HCT116 (cell line): ENCODE data around the gene CDYL2. TPM values are rescaled to one million over a fixed set of nuclear protein-coding genes. Genes with fewer than 3 reads are reported as not detected.

Source experiments
- ATAC-seq: fragments of 200-7000 bp; cut with Tn5 transposase; 2 replicates; pipeline ENCODE4 v1.9.1; 2020; ENCODE audit warnings: mild to moderate bottlenecking, moderate library complexity
- BruUV-seq: library from RNA; stranded (reverse); fragments of 400-500 nt; replicated peaks from 2 replicates; lab custom pipeline; 2021; lab: Mats Ljungman, UMichigan
- CTCF ChIA-PET: fragments of 300-600 bp; sonication (Branson Sonifier 250); formaldehyde crosslinking; loops from one replicate; lab custom pipeline; 2021; ENCODE audit warnings: antibody characterized with exemption; lab: Charles Lee
- POLR2A ChIA-PET: fragments of 300-600, 350-600 bp; sonication (Branson Sonifier 250); formaldehyde crosslinking; loops from one replicate; lab custom pipeline; 2021; ENCODE audit warnings: antibody characterized with exemption; lab: Charles Lee
- RAD21 ChIA-PET, 2 experiments: fragments of 300-600 bp; sonication (Branson Sonifier 250); formaldehyde crosslinking; loops; one replicate each; lab custom pipeline; 2023; ENCODE audit warnings: low total read pairs in 2 of 2; ENCODE audit not compliant: uncharacterized antibody in 2 of 2, unreplicated experiment in 2 of 2, low non-redundant PET in 1 of 2; lab: Charles Lee
- DNase-seq: peaks from one replicate; pipeline ENCODE4 v3.0.0-alpha.2; 2010; ENCODE audit warnings: low read depth, low spot score
- H2AFZ ChIP-seq: fragments of 200-600 bp; shearing (Covaris generic), sonication (generic); 2 replicates; pipeline ENCODE4 v1.6.1; 2017; ENCODE audit warnings: low read depth, mixed run types, mixed read lengths, antibody characterized with exemption, low read length; ENCODE audit not compliant: poor library complexity, severe bottlenecking
- H3K27ac ChIP-seq: 2 replicates; pipeline ENCODE4 v1.5.1; 2012; ENCODE audit warnings: low read depth, low read length
- H3K27me3 ChIP-seq: fragments of 200-600 bp; sonication (generic); 2 replicates; pipeline ENCODE4 v1.6.1; 2016; ENCODE audit warnings: mixed run types, low read length, mixed read lengths; ENCODE audit not compliant: insufficient read depth
- H3K36me3 ChIP-seq, 2 experiments: fragments of 200-500 bp in 1 of 2; fragments of 200-600 bp in 1 of 2; sonication (Bioruptor generic) in 1 of 2; sonication (generic) in 1 of 2; 2 replicates each; pipeline versions ENCODE4 v1.5.1 to v1.6.1; 2014 to 2016; ENCODE audit warnings: low read length in 2 of 2, inconsistent platforms in 1 of 2, mixed read lengths in 1 of 2, mixed run types in 1 of 2; ENCODE audit not compliant: insufficient read depth in 2 of 2, control insufficient read depth in 1 of 2
- H3K4me1 ChIP-seq, 2 experiments: fragments of 200-600 bp in 1 of 2; sonication (generic) in 1 of 2; 2 replicates each; pipeline versions ENCODE4 v1.5.1 to v1.6.1; 2012 to 2017; ENCODE audit warnings: low read length in 2 of 2, inconsistent platforms in 1 of 2, mild to moderate bottlenecking in 1 of 2, mixed read lengths in 1 of 2, mixed run types in 1 of 2, moderate library complexity in 1 of 2; ENCODE audit not compliant: insufficient read depth in 2 of 2, control insufficient read depth in 1 of 2
- H3K4me2 ChIP-seq: fragments of 200-600 bp; sonication (generic); 2 replicates; pipeline ENCODE4 v1.6.1; 2017; ENCODE audit warnings: mixed run types, low read length, mixed read lengths
- H3K4me3 ChIP-seq, 2 experiments: fragments of 200-600 bp in 1 of 2; sonication (generic) in 1 of 2; replicated peaks in 1 of 2; 2 replicates each; pipeline ENCODE4 v1.5.1; 2011 to 2016; ENCODE audit warnings: low read length in 2 of 2, control low read depth in 1 of 2, low read depth in 1 of 2, mild to moderate bottlenecking in 1 of 2, mixed read lengths in 1 of 2, mixed run types in 1 of 2
- H3K79me2 ChIP-seq: fragments of 200-600 bp; sonication (generic); 2 replicates; pipeline ENCODE4 v1.6.1; 2017; ENCODE audit warnings: mild to moderate bottlenecking, mixed run types, low read length, moderate library complexity, mixed read lengths; ENCODE audit not compliant: insufficient read depth
- H3K9ac ChIP-seq: fragments of 200-600 bp; sonication (generic); 2 replicates; pipeline ENCODE4 v1.6.1; 2016; ENCODE audit warnings: low read length, mixed read lengths
- H3K9me2 ChIP-seq: fragments of 200-600 bp; sonication (generic), shearing (Covaris generic); 2 replicates; pipeline ENCODE4 v1.6.1; 2017; ENCODE audit warnings: mixed run types, mild to moderate bottlenecking, moderate library complexity; ENCODE audit not compliant: insufficient read depth
- H3K9me3 ChIP-seq, 2 experiments: fragments of 200-500 bp in 1 of 2; fragments of 200-600 bp in 1 of 2; sonication (Bioruptor generic) in 1 of 2; sonication (generic) in 1 of 2; 2 replicates each; pipeline ENCODE4 v1.6.1; 2014 to 2017; ENCODE audit warnings: low read length in 2 of 2, mixed read lengths in 2 of 2, inconsistent platforms in 1 of 2, low read depth in 1 of 2, mild to moderate bottlenecking in 1 of 2, mixed run types in 1 of 2, moderate library complexity in 1 of 2; ENCODE audit not compliant: control insufficient read depth in 1 of 2, insufficient read depth in 1 of 2
- H4K20me1 ChIP-seq: fragments of 200-600 bp; sonication (generic), shearing (Covaris generic); 2 replicates; pipeline ENCODE4 v1.6.1; 2017; ENCODE audit warnings: mixed run types, mild to moderate bottlenecking, moderate library complexity; ENCODE audit not compliant: insufficient read depth
- EGR1 ChIP-seq: IDR thresholded peaks from 2 replicates; pipeline ENCODE4 v1.6.1; 2012; ENCODE audit warnings: low read depth
- ELF1 ChIP-seq: IDR thresholded peaks from 2 replicates; pipeline ENCODE4 v1.6.1; 2012; ENCODE audit warnings: low read depth, borderline replicate concordance
- JUND ChIP-seq: IDR thresholded peaks from 2 replicates; pipeline ENCODE4 v1.6.1; 2012
- POLR2AphosphoS5 ChIP-seq: IDR thresholded peaks from 2 replicates; pipeline ENCODE4 v1.6.1; 2011; ENCODE audit warnings: mild to moderate bottlenecking, low read depth, low read length, moderate library complexity
- SIN3A ChIP-seq: IDR thresholded peaks from 2 replicates; pipeline ENCODE4 v1.6.1; 2012; ENCODE audit warnings: low read depth
- SP1 ChIP-seq: IDR thresholded peaks from 2 replicates; pipeline ENCODE4 v1.6.1; 2012; ENCODE audit warnings: low read depth
- intact Hi-C: fragments of 100-400 bp; cut with micrococcal nuclease; formaldehyde crosslinking; loops from 2 replicates; pipeline ENCODE4 v1.10.0; 2022
- total RNA-seq: library from RNA; stranded (reverse); gene quantifications from one replicate; pipeline ENCODE4 v1.2.1, GENCODE V29; 2021; ENCODE audit not compliant: unreplicated experiment
- TF ChIP-seq, protein P1 (sequence below): IDR thresholded peaks from 2 replicates; pipeline ENCODE4 v1.6.1; 2012; ENCODE audit warnings: low read depth
- TF ChIP-seq, protein P2 (sequence below): IDR thresholded peaks from 2 replicates; pipeline ENCODE4 v1.6.1; 2012

The CDYL2 gene
- total RNA-seq, 1 experiment from 2014 or later = 0.10 TPM

DNA sequence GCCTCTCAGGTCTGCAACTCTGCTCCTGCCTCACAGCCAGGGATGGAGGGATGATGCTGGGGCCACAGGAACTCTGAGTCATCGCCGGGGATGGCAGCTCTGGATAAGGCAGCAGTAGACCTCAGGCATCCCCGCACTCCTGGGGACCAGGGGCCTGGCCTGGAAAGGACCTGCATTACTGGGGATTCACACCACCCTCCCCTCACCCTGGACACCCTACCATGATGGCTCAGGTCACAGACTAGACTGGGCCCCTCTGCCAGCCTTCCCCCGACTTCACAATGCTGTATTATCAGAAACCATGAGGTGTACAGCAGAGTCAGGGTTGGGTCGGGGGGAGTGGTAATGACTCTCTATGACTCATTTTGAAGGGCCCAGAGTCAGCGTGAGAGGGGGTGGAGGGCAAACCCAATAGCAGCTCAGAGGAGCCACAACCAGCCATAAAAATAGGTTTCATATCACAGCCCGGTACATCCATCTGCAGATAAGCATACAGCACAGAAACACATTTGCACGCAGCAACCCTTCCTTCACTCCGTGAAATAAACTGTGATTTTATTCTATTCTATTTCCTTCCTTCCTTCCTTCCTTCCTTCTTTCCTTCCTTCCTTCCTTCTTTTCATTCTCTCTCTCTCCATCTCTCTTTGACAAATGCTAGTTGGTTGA is 234.8 kb downstream of the CDYL2 start:
- BruUV-seq = no TSS peak
- no peak overlapping the region for H3K9ac ChIP-seq
- no peaks in the 10 kb centered on the region for H3K4me1 ChIP-seq
- ChIA-PET RAD21 (no interaction called here), CTCF (no interaction called here), POLR2A (no interaction called here)
- no peaks in the 10 kb centered on the region for H4K20me1 ChIP-seq
- H3K79me2 ChIP-seq = no peaks in the 10 kb centered on the region
- peaks cover 3 to 8% of the 10 kb centered on the region in 2 experiments; a peak in 2 of 4 replicates for H3K9me3 ChIP-seq
- no peak overlapping the region for H3K4me2 ChIP-seq
- H3K27ac ChIP-seq = no peak overlapping the region
- TF ChIP-seq ELF1 = no peak
- TF ChIP-seq, protein P1, sequence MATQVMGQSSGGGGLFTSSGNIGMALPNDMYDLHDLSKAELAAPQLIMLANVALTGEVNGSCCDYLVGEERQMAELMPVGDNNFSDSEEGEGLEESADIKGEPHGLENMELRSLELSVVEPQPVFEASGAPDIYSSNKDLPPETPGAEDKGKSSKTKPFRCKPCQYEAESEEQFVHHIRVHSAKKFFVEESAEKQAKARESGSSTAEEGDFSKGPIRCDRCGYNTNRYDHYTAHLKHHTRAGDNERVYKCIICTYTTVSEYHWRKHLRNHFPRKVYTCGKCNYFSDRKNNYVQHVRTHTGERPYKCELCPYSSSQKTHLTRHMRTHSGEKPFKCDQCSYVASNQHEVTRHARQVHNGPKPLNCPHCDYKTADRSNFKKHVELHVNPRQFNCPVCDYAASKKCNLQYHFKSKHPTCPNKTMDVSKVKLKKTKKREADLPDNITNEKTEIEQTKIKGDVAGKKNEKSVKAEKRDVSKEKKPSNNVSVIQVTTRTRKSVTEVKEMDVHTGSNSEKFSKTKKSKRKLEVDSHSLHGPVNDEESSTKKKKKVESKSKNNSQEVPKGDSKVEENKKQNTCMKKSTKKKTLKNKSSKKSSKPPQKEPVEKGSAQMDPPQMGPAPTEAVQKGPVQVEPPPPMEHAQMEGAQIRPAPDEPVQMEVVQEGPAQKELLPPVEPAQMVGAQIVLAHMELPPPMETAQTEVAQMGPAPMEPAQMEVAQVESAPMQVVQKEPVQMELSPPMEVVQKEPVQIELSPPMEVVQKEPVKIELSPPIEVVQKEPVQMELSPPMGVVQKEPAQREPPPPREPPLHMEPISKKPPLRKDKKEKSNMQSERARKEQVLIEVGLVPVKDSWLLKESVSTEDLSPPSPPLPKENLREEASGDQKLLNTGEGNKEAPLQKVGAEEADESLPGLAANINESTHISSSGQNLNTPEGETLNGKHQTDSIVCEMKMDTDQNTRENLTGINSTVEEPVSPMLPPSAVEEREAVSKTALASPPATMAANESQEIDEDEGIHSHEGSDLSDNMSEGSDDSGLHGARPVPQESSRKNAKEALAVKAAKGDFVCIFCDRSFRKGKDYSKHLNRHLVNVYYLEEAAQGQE = no peak
- no peak for TF ChIP-seq POLR2AphosphoS5
- TF ChIP-seq JUND = no peak
- TF ChIP-seq, protein P2, sequence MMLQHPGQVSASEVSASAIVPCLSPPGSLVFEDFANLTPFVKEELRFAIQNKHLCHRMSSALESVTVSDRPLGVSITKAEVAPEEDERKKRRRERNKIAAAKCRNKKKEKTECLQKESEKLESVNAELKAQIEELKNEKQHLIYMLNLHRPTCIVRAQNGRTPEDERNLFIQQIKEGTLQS = no peak
- TF ChIP-seq EGR1 = no peak
- TF ChIP-seq SIN3A = no peak
- TF ChIP-seq SP1 = no peak
- no peaks in the 10 kb centered on the region for H3K36me3 ChIP-seq
- intact Hi-C loops = no loop called here
- H3K9me2 ChIP-seq = no peaks in the 10 kb centered on the region
- no peak overlapping the region for H3K4me3 ChIP-seq
- H2AFZ ChIP-seq = no peak overlapping the region
- H3K27me3 ChIP-seq = no peaks in the 10 kb centered on the region
- no peak for ATAC-seq
- no peak for DNase-seq
